Activated T-cell treated with anti-CD3 and anti-CD28 coated beads, Interleukin-2, amount 50 U/mL, for 48 hours (primary cell): Measurements from ENCODE around the gene CCDC61.

Experiments used
- DNase-seq, 2 experiments: peaks; one replicate each; pipeline ENCODE4 v3.0.0-alpha.2; 2020

The CCDC61 gene

GRCh38 chr19:46040952-46041500, 45.8 kb downstream of the CCDC61 start, which contains the start of gene IGFL4:
IGFL4 (minus strand) TSS chr19:46041002; CDS start chr19:46040962, 40 bp downstream.
- no peak for DNase-seq

- DNase-seq = no peak
These were observed 47.1 kb downstream of the CCDC61 start for GRCh38 chr19:46042252-46042883.

- no peak for DNase-seq
These were observed 48.3 kb downstream of the CCDC61 start for GRCh38 chr19:46043519-46043918.

GRCh38 chr19:46049597-46049996, 54.3 kb downstream of the CCDC61 start:
- peak in 1 of 2 experiments; percentile 35 for DNase-seq

- no peak for DNase-seq
These were observed 57.6 kb downstream of the CCDC61 start for GRCh38 chr19:46052896-46053295.

GRCh38 chr19:46056536-46056935, 61.3 kb downstream of the CCDC61 start:
- DNase-seq = no peak

- no peak for DNase-seq
These were observed 63.5 kb downstream of the CCDC61 start for GRCh38 chr19:46058778-46059177.

GRCh38 chr19:46060012-46060411, 64.7 kb downstream of the CCDC61 start:
- DNase-seq = no peak

GRCh38 chr19:46063201-46063600, 67.9 kb downstream of the CCDC61 start:
- no peak for DNase-seq

GRCh38 chr19:46065486-46066071, 70.3 kb downstream of the CCDC61 start:
- no peak for DNase-seq

GRCh38 chr19:46066471-46066870, 71.2 kb downstream of the CCDC61 start:
- DNase-seq = no peak

GRCh38 chr19:46067691-46068090, 72.4 kb downstream of the CCDC61 start:
- DNase-seq = no peak
